ENCODE measurements around the gene HPSE2. TPM values are rescaled to one million over a fixed set of nuclear protein-coding genes. Genes with fewer than 3 reads are reported as not detected.
A peak's percentile ranks its signal among the peaks of the same experiment; 100 is the strongest.

Gene HPSE2
- total RNA-seq, 4 donors from 2014 or later = 32.3 to 70.0 (median 43.6) TPM

- DNase-seq (ENCODE audit: extremely low spot score) = peak; percentile 81
- peaks cover 9 to 39% (median 30%) of the 10 kb centered on the region in 4 donors for H3K4me1 ChIP-seq
- H3K27me3 ChIP-seq = no peaks in the 10 kb centered on the region
- intact Hi-C loops (cut with DNase I) = loop anchor here (10.0 kb wide), 1 partner anchor 1169 kb away; no protein-coding TSS in a partner anchor
- H3K9me3 ChIP-seq = no peaks in the 10 kb centered on the region
- 57% methylated on average over 4 of the region's 10 CpGs for WGBS
- peaks cover 18 to 44% (median 32%) of the 10 kb centered on the region in 4 donors for H3K36me3 ChIP-seq
- peak overlapping the region in 2 of 4 donors; percentile 94 to 96 for H3K4me3 ChIP-seq
- peak overlapping the region; percentile 93 to 96 (median 94) for H3K27ac ChIP-seq (replicated peaks in 1 of 4)
- no peak for TF ChIP-seq POLR2AphosphoS5 (IDR thresholded peaks at IDR 0.05)
- TF ChIP-seq, protein P1, sequence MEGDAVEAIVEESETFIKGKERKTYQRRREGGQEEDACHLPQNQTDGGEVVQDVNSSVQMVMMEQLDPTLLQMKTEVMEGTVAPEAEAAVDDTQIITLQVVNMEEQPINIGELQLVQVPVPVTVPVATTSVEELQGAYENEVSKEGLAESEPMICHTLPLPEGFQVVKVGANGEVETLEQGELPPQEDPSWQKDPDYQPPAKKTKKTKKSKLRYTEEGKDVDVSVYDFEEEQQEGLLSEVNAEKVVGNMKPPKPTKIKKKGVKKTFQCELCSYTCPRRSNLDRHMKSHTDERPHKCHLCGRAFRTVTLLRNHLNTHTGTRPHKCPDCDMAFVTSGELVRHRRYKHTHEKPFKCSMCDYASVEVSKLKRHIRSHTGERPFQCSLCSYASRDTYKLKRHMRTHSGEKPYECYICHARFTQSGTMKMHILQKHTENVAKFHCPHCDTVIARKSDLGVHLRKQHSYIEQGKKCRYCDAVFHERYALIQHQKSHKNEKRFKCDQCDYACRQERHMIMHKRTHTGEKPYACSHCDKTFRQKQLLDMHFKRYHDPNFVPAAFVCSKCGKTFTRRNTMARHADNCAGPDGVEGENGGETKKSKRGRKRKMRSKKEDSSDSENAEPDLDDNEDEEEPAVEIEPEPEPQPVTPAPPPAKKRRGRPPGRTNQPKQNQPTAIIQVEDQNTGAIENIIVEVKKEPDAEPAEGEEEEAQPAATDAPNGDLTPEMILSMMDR (IDR thresholded peaks at IDR 0.05) = no peak
- no peak for TF ChIP-seq EP300 (IDR thresholded peaks at IDR 0.05)
Measured at GRCh38 chr10:98445200-98445812, 790.3 kb downstream of the HPSE2 start.

DNA sequence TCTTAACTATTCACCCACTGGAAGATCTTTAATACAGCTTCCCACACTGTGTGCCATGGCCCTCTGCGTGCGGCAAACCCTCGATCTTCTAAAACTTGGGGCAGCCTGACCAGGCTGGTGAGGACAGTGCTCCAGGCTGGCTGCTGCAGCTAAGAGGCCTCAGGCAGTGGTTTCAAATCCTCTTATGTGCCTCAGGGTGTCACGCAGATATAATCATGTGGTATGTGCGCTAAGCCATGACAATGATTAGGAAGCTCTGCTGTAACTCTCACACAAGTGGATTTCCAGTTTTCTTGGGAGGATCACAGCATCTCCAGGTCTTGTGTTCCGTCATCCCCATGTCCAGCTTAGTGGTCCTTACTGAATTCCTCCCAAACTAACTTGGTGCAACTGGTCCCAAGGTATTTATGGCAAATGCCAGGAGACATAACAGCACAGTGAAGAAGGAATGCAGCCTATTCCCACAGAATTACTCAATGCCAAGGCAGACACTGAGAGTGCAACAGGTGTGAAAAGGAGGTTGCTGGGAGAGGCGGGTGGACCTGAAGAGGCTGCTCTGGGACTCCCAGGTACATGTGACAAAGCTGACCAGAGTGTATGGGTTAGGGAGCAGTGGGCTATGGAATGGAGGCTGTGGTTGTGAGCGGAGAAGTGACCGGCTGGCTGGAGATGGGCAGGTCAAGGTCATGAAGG lies 791.2 kb downstream of the HPSE2 start:
- H3K9me3 ChIP-seq = no peaks in the 10 kb centered on the region
- H3K27me3 ChIP-seq = no peaks in the 10 kb centered on the region
- no peak overlapping the region for H3K27ac ChIP-seq (replicated peaks in 1 of 4)
- TF ChIP-seq POLR2A (IDR thresholded peaks at IDR 0.05; ENCODE audit: low read depth) (no peak), EP300 (IDR thresholded peaks at IDR 0.05) (no peak), POLR2AphosphoS5 (IDR thresholded peaks at IDR 0.05) (no peak)
- TF ChIP-seq, protein P1 (IDR thresholded peaks at IDR 0.05) = no peak
- H3K4me1 ChIP-seq = peaks cover 9 to 39% (median 30%) of the 10 kb centered on the region in 4 donors
- H3K4me3 ChIP-seq = no peak overlapping the region
- 78% methylated on average over 8 of the region's 9 CpGs for WGBS
- peak; percentile 79 for DNase-seq (ENCODE audit: extremely low spot score)
- intact Hi-C loops (cut with DNase I) = loop anchor here (10.0 kb wide), 1 partner anchor 1170 kb away; no protein-coding TSS in a partner anchor
- peaks cover 21 to 52% (median 37%) of the 10 kb centered on the region in 4 donors for H3K36me3 ChIP-seq

DNA sequence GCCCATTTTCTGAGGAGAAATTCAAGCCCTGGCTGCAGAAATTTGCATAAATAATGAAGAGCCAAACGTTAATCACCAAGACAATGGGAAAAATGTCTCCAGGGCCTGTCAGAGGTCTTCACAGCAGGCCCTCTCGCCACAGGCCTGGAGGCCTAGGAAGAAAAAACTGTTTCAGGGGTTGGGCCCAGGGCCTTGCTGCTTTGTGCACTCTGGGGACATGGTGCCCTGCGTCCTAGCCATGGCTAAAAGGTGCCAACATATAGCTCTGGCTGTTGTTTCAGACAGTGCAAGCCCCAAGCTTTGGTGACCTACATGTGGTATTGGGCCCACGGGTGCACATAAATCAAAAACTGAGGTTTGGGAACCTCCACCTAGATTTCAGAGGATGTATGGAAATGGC lies 796.9 kb downstream of the HPSE2 start:
- Histone ChIP-seq H3K4me1 (peaks cover 0 to 11% (median 4%) of the 10 kb centered on the region in 4 donors), H3K27me3 (no peaks in the 10 kb centered on the region), H3K27ac (replicated peaks in 1 of 4) (no peak overlapping the region), H3K4me3 (no peak overlapping the region), H3K36me3 (peaks cover 40 to 87% (median 59%) of the 10 kb centered on the region in 4 donors), H3K9me3 (no peaks in the 10 kb centered on the region)
- no peak for DNase-seq (ENCODE audit: extremely low spot score)
- TF ChIP-seq, protein P1 (IDR thresholded peaks at IDR 0.05) = no peak
- TF ChIP-seq EP300 (IDR thresholded peaks at IDR 0.05) = no peak
- TF ChIP-seq POLR2AphosphoS5 (IDR thresholded peaks at IDR 0.05) = no peak
- TF ChIP-seq POLR2A (IDR thresholded peaks at IDR 0.05; ENCODE audit: low read depth) = no peak
- intact Hi-C loops (cut with DNase I) = no loop called here
- 91% methylated on average over 3 of the region's 4 CpGs for WGBS

DNA sequence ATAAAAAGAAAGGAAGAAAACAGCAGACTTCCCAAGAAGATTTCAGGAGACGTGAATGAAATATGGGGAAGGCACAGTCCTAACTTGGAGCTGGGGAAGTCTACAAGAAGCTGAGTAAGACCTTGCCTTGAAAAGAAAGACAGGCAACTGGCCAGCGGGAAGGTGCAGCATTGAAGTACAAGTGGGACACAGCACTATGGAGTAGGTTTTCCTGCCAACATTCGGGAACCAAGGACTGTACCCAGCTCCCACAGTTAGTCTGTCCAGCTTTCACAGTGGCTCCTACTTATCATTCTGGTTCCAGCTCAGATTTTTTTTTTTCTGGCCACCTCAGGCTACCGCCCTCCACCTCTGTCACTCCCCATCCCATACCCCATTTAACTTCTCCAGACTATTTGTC lies 798.9 kb downstream of the HPSE2 start:
- Histone ChIP-seq H3K27me3 (no peaks in the 10 kb centered on the region), H3K9me3 (no peaks in the 10 kb centered on the region), H3K27ac (replicated peaks in 1 of 4) (no peak overlapping the region), H3K36me3 (peaks cover 47 to 87% (median 61%) of the 10 kb centered on the region in 4 donors), H3K4me1 (no peaks in the 10 kb centered on the region), H3K4me3 (no peak overlapping the region)
- TF ChIP-seq, protein P1 (IDR thresholded peaks at IDR 0.05) = no peak
- TF ChIP-seq POLR2A (IDR thresholded peaks at IDR 0.05; ENCODE audit: low read depth) (no peak), POLR2AphosphoS5 (IDR thresholded peaks at IDR 0.05) (no peak), EP300 (IDR thresholded peaks at IDR 0.05) (no peak)
- intact Hi-C loops (cut with DNase I) = no loop called here
- DNase-seq (ENCODE audit: extremely low spot score) = peak; percentile 26
- 96% methylated on average over 4 of the region's 4 CpGs for WGBS

All from esophagus muscularis mucosa (tissue), 4 donors.